SK-N-SH (cell line): ENCODE results near the gene CHKB. TPM values are rescaled to one million over a fixed set of nuclear protein-coding genes. Genes with fewer than 3 reads are reported as not detected.

Experiments used
- CTCF ChIA-PET: fragments of 300-600, 350-600 bp; formaldehyde crosslinking; extraction: SDS; loops from one replicate; lab custom pipeline; 2021; lab: Yijun Ruan, JAX
- POLR2A ChIA-PET: fragments of 350-600 bp; sonication (Branson Sonifier 250); formaldehyde crosslinking; extraction: SDS; loops from one replicate; lab custom pipeline; 2020; ENCODE audit warnings: antibody characterized with exemption, inconsistent platforms; lab: Yijun Ruan, JAX
- DNase-seq: peaks from one replicate; pipeline ENCODE4 v3.0.0; 2012
- H2AFZ ChIP-seq: fragments of 200-600 bp; sonication (generic); 2 replicates; pipeline ENCODE4 v1.8.1; 2016; ENCODE audit warnings: antibody characterized with exemption, mild to moderate bottlenecking, low read depth
- H3F3A ChIP-seq: fragments of 200-600 bp; sonication (generic); replicated peaks from 2 replicates; pipeline ENCODE3; 2016; ENCODE audit warnings: antibody characterized with exemption, mild to moderate bottlenecking; ENCODE audit not compliant: insufficient read depth
- H3K27ac ChIP-seq, 2 experiments: fragments of 200-500 bp in 1 of 2; fragments of 200-600 bp in 1 of 2; sonication (Bioruptor generic) in 1 of 2; sonication (generic), shearing (Covaris generic) in 1 of 2; 2 replicates each; pipeline versions ENCODE4 v1.5.1 to v1.6.1; 2014 to 2016; ENCODE audit warnings: low read depth in 2 of 2, inconsistent platforms in 1 of 2, low read length in 1 of 2, mild to moderate bottlenecking in 1 of 2, mixed read lengths in 1 of 2
- H3K27me3 ChIP-seq: fragments of 200-600 bp; sonication (generic), shearing (Covaris generic); 2 replicates; pipeline ENCODE4 v1.6.1; 2016; ENCODE audit warnings: mixed run types; ENCODE audit not compliant: insufficient read depth
- H3K36me3 ChIP-seq, 2 experiments: fragments of 200-500 bp in 1 of 2; fragments of 200-600 bp in 1 of 2; sonication (Bioruptor generic) in 1 of 2; sonication (generic) in 1 of 2; replicated peaks in 1 of 2; 2 replicates each; pipeline versions ENCODE3 to v1.5.1; 2014 to 2016; ENCODE audit warnings: low read length in 1 of 2, mild to moderate bottlenecking in 1 of 2; ENCODE audit not compliant: insufficient read depth in 2 of 2, control insufficient read depth in 1 of 2
- H3K4me1 ChIP-seq, 2 experiments: fragments of 200-500 bp in 1 of 2; fragments of 200-600 bp in 1 of 2; sonication (Bioruptor generic) in 1 of 2; sonication (generic), shearing (Covaris generic) in 1 of 2; 2 replicates each; pipeline versions ENCODE4 v1.5.1 to v1.6.1; 2014 to 2016; ENCODE audit warnings: low read depth in 1 of 2, low read length in 1 of 2, mixed run types in 1 of 2; ENCODE audit not compliant: insufficient read depth in 2 of 2, control insufficient read depth in 1 of 2
- H3K4me2 ChIP-seq: fragments of 200-600 bp; sonication (generic), shearing (Covaris generic); 2 replicates; pipeline ENCODE4 v1.6.1; 2017; ENCODE audit warnings: mixed run types
- H3K4me3 ChIP-seq, 2 experiments: fragments of 200-500 bp in 1 of 2; fragments of 200-600 bp in 1 of 2; sonication (Bioruptor generic) in 1 of 2; sonication (generic), shearing (Covaris generic) in 1 of 2; 2 replicates each; pipeline versions ENCODE4 v1.5.1 to v1.8.1; 2014 to 2016; ENCODE audit warnings: low read depth in 2 of 2, inconsistent platforms in 1 of 2, low read length in 1 of 2, mild to moderate bottlenecking in 1 of 2, mixed read lengths in 1 of 2, moderate library complexity in 1 of 2
- H3K79me2 ChIP-seq: fragments of 200-600 bp; sonication (generic); 2 replicates; pipeline ENCODE4 v1.8.1; 2017; ENCODE audit warnings: mild to moderate bottlenecking; ENCODE audit not compliant: insufficient read depth
- H3K9ac ChIP-seq: fragments of 200-600 bp; sonication (generic); 2 replicates; pipeline ENCODE4 v1.6.1; 2017; ENCODE audit warnings: mixed run types
- H3K9me2 ChIP-seq: fragments of 200-600 bp; sonication (generic); 2 replicates; pipeline ENCODE4 v1.6.1; 2017; ENCODE audit warnings: mixed run types
- H3K9me3 ChIP-seq: fragments of 200-600 bp; sonication (generic); 2 replicates; pipeline ENCODE4 v1.6.1; 2017; ENCODE audit warnings: mixed run types, mild to moderate bottlenecking, moderate library complexity
- H4K20me1 ChIP-seq: fragments of 200-600 bp; sonication (generic); 2 replicates; pipeline ENCODE4 v1.6.1; 2017; ENCODE audit warnings: mild to moderate bottlenecking, mixed run types; ENCODE audit not compliant: insufficient read depth
- CHD2 ChIP-seq: fragments of 150-350 bp; IDR thresholded peaks from 2 replicates; pipeline ENCODE4 v1.6.1; 2018; ENCODE audit warnings: low read length; ENCODE audit not compliant: partially characterized antibody
- FOXM1 ChIP-seq: IDR thresholded peaks from 2 replicates; pipeline ENCODE4 v1.4.0; 2012; ENCODE audit warnings: low read depth, mild to moderate bottlenecking
- IRF3 ChIP-seq: fragments of 150-350 bp; IDR thresholded peaks from 2 replicates; pipeline ENCODE4 v1.6.1; 2016; ENCODE audit warnings: mild to moderate bottlenecking, low read depth, low read length
- NFIC ChIP-seq: IDR thresholded peaks from 2 replicates; pipeline ENCODE4 v1.4.0; 2012; ENCODE audit warnings: borderline replicate concordance
- PBX3 ChIP-seq: IDR thresholded peaks from 2 replicates; pipeline ENCODE4; 2012
- RCOR1 ChIP-seq: fragments of 150-350 bp; IDR thresholded peaks from 2 replicates; pipeline ENCODE4 v1.6.1; 2017; ENCODE audit warnings: antibody characterized with exemption, low read length
- REST ChIP-seq: IDR thresholded peaks from 2 replicates; pipeline ENCODE4 v1.6.1; 2012; ENCODE audit warnings: mild to moderate bottlenecking, low read depth, low read length, moderate library complexity
- RXRA ChIP-seq: IDR thresholded peaks from 2 replicates; pipeline ENCODE4 v1.4.0; 2012; ENCODE audit warnings: low read depth, mild to moderate bottlenecking, borderline replicate concordance
- TAF1 ChIP-seq: IDR thresholded peaks from 2 replicates; pipeline ENCODE4 v1.6.1; 2012; ENCODE audit warnings: low read depth, mild to moderate bottlenecking, low read length, moderate library complexity, borderline replicate concordance
- USF1 ChIP-seq: IDR thresholded peaks from 2 replicates; pipeline ENCODE4 v1.4.0; 2012; ENCODE audit warnings: low read depth, borderline replicate concordance
- WGBS: methylation state at CpG from one replicate; pipeline ENCODE4 v1.1.6; 2017; ENCODE audit warnings: low lambda C conversion rate; 5-methylcytosine and 5-hydroxymethylcytosine counted together
- polyA plus RNA-seq, 3 experiments: library from polyadenylated mRNA; depleted of rRNA; stranded (reverse); fragments of >200 nt; gene quantifications; 2 replicates each; pipeline ENCODE4 v1.2.3, GENCODE V29; 2012

The CHKB gene
- polyA plus RNA-seq, 1 of the 3 experiments (the other 2 are of a cell fraction) = 39.6 TPM

- no peaks in the 10 kb centered on the region for H4K20me1 ChIP-seq
- H3K4me2 ChIP-seq = no peak overlapping the region
- no peak for TF ChIP-seq FOXM1
- TF ChIP-seq IRF3 = no peak
- 97% methylated on average over 6 of the region's 11 CpGs for WGBS
- H3K79me2 ChIP-seq = no peaks in the 10 kb centered on the region
- POLR2A ChIA-PET = no interaction called here
- H3K9ac ChIP-seq = no peak overlapping the region
- no peaks in the 10 kb centered on the region for H3F3A ChIP-seq
- no peaks in the 10 kb centered on the region for H3K9me3 ChIP-seq
- no peak overlapping the region for H3K27ac ChIP-seq
- no peaks in the 10 kb centered on the region for H3K27me3 ChIP-seq
- H3K36me3 ChIP-seq = peaks cover 0 to 73% of the 10 kb centered on the region in 2 experiments
- CTCF ChIA-PET = interaction anchor here (2.8 to 9.0 kb wide), 2 partner anchors 10 to 47 kb away, joined by 16 to 73 read pairs; partner anchors contain the start of gene SYCE3
- no peak overlapping the region for H3K4me3 ChIP-seq
- no peak overlapping the region for H2AFZ ChIP-seq
- no peaks in the 10 kb centered on the region for H3K4me1 ChIP-seq
- no peak for DNase-seq
- H3K9me2 ChIP-seq = no peaks in the 10 kb centered on the region
Measured at GRCh38 chr22:50574383-50574755, 8.3 kb downstream of the CHKB start.

- H4K20me1 ChIP-seq = no peaks in the 10 kb centered on the region
- ChIA-PET POLR2A (interaction anchor here (0.6 kb wide), 1 partner anchor 43 kb away, joined by 3 read pairs; no protein-coding TSS in a partner anchor), CTCF (interaction anchor here (1.2 to 9.0 kb wide), 4 partner anchors 9 to 48 kb away, joined by 3 to 73 read pairs (median 22); partner anchors contain the start of genes SCO2 and SYCE3)
- no peaks in the 10 kb centered on the region for H3K9me2 ChIP-seq
- no peaks in the 10 kb centered on the region for H3K9me3 ChIP-seq
- H3K27ac ChIP-seq = no peak overlapping the region
- no peak overlapping the region for H3K9ac ChIP-seq
- H3K4me3 ChIP-seq = no peak overlapping the region
- TF ChIP-seq TAF1 = no peak
- TF ChIP-seq USF1 = no peak
- no peak for TF ChIP-seq CHD2
- no peak for TF ChIP-seq PBX3
- no peak for TF ChIP-seq RXRA
- no peak for TF ChIP-seq NFIC
- TF ChIP-seq REST = no peak
- no peak for TF ChIP-seq RCOR1
- H3F3A ChIP-seq = no peaks in the 10 kb centered on the region
- H3K79me2 ChIP-seq = no peaks in the 10 kb centered on the region
- WGBS = 92% methylated on average over 5 of the region's 26 CpGs
- no peaks in the 10 kb centered on the region for H3K27me3 ChIP-seq
- no peaks in the 10 kb centered on the region for H3K4me1 ChIP-seq
- H3K36me3 ChIP-seq = peaks cover 0 to 72% of the 10 kb centered on the region in 2 experiments
- no peak overlapping the region for H3K4me2 ChIP-seq
- H2AFZ ChIP-seq = no peak overlapping the region
- no peak for DNase-seq
Measured at GRCh38 chr22:50573491-50574382, 8.9 kb downstream of the CHKB start.
